ENCODE measurements around the gene KIF5A.
A peak's percentile ranks its signal among the peaks of the same experiment; 100 is the strongest.
"Not testable (repeated sequence)": the region's sequence is repeated elsewhere in the genome, so short reads cannot be mapped to it uniquely, and the experiment has no call there.

The KIF5A gene

DNA sequence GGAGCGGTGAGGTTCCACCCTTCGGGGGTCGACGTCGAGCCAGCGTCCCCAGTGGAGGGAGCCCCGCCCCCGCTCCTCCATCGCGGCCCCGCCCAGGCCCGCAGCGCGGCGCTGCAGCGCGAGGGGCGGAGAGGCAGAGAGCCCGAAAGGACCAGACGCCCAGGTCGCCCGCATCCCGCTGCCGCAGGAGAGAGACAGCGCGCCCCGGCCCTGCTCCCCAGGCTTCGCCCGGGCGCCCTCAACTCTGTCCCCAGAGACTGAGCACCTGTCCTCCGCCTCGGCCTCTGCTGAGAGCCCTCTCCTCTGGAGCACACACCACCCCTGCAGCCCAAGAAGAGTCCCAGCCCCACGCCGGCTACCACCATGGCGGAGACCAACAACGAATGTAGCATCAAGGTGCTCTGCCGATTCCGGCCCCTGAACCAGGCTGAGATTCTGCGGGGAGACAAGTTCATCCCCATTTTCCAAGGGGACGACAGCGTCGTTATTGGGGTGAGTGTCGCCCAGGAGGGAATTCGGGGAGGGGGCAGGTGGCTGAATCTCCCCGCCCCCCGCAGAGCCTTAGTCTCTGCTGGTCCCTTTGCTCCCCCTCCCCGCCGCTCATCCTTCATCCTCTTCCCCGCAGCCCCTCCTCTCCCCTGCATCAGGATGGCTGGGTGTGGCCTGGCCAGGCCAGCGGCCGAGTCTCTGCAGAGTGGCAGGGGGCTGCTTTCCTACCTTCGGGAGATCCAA, at the start of gene KIF5A:
TSS of gene KIF5A (plus strand) at position 136 of the 732 bp plus-strand sequence. CDS start at position 364, 228 bp downstream.
- peak; percentile 65 to 68 for DNase-seq

DNA sequence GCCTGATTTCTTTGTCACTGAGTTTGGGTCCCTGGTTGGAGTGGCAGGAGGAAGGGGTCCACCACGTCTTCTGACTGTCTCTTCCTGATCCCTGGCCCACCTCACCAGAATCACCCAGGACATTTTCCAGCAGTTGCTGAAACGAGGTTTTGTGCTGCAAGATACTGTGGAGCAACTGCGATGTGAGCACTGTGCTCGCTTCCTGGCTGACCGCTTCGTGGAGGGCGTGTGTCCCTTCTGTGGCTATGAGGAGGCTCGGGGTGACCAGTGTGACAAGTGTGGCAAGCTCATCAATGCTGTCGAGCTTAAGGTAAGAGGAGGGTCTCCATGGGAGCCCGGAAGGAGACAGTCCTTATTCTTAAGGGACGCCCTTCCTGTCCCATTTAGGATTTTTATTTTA, 49.6 kb upstream of the KIF5A start:
- DNase-seq: no peak

DNA sequence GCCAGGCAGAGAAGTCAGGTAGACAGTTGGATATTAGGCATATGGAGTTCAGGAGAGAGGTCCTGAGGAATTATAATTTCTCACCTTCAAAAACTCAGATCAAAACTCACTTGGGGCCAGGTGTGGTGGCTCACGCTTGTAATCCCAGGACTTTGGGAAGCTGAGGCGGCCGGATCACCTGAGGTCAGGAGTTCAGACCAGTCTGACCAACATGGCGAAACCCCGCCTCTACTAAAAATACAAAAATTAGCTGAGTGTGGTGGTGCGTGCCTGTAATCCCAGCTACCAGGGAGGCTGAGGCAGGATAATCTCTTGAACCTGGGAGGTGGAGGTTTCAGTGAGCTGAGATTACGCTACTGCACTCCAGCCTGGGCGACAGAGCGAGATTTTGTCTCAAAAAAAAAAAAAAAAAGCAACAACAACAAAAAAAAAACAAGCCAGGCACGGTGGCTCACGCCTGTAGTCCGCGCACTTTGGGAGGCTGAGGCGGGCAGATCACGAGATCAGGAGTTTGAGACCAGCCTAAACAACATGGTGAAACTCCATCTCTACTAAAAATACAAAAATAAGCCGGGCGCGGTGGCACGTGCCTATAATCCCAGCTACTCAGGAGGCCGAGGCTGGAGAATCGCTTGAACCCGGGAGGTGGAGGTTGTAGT, 47.4 kb upstream of the KIF5A start:
- not testable (repeated sequence) for DNase-seq

DNA sequence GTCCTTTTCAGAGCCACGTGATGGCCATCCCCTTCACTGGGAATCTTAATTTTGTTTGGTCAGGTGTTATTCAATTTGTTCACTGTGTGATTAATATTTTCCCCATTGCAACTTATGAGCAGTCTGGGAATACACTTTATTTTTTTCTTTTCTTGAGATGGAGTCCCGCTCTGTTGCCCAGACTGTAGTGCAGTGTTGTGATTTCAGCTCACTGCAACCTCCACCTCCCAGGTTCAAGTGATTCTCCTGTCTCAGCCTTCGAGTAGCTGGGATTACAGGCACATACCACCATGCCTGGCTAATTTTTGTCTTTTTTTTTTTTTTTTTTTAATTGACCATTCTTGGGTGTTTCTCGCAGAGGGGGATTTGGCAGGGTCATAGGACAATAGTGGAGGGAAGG, 43.3 kb upstream of the KIF5A start:
- not testable (repeated sequence) for DNase-seq

DNA sequence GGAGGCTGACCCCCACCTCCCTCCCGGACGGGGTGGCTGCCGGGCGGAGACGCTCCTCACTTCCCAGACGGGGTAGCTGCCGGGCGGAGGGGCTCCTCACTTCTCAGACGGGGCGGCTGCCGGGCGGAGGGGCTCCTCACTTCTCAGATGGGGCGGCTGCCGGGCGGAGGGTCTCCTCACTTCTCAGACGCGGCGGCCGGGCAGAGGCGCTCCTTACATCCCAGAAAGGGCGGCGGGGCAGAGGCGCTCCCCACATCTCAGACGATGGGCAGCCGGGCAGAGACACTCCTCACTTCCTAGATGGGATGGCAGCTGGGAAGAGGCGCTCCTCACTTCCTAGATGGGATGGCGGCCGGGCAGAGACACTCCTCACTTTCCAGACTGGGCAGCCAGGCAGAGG, 42.0 kb upstream of the KIF5A start:
- not testable (repeated sequence) for DNase-seq

DNA sequence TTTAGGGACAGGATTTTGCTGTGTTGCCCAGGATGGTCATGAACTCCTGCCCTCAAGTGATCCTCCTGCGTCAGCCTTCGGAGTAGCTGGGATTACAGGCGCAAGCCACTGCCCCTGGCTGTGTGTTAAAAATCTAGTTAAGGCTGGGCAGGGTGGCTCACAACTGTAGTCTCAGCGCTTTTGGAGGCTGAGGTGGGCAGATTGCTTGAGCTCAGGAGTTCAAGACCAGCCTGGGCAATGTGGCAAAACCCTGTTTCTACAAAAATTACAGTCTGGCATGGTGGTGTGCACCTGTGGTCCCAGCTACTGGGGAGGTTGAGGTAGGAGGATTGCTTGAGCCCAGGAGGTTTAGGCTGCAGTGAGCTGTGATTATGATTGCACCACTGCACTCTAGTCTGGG, 38.7 kb upstream of the KIF5A start:
- no peak for DNase-seq

DNA sequence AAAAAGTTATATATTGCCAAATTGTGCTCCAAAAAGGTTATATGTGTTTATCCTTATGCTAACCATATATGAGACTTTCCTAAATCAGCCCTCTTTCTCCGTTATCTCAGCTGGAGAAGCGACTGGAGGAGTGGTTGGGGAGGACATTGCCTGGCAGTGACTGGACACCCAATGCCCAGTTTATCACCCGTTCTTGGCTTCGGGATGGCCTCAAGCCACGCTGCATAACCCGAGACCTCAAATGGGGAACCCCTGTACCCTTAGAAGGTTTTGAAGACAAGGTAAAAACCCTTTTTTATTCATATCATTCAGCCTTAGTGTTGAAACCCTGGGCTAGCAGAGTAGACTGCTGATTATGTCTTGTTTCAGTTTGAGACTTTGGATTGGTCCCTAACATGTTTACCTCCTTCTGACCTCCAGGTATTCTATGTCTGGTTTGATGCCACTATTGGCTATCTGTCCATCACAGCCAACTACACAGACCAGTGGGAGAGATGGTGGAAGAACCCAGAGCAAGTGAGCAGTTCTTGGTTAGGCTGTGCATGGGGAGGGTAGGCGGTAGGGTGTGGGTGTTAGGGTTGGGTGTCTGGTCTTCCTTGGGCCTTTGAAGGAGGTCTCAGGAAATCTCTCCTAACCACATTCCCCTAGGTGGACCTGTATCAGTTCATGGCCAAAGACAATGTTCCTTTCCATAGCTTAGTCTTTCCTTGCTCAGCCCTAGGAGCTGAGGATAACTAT, 38.1 kb upstream of the KIF5A start:
- DNase-seq: no peak

DNA sequence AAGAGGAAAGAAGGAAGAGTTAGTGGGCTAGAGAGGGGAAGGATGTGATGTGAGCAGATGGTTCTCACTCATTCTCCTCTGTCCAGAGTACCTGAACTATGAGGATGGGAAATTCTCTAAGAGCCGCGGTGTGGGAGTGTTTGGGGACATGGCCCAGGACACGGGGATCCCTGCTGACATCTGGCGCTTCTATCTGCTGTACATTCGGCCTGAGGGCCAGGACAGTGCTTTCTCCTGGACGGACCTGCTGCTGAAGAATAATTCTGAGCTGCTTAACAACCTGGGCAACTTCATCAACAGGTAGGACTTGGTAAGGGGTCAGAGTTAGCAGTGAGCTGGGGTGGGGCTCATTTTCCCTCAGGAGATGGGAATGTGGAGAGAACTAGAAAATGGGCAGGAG, 37.2 kb upstream of the KIF5A start:
- no peak for DNase-seq

DNA sequence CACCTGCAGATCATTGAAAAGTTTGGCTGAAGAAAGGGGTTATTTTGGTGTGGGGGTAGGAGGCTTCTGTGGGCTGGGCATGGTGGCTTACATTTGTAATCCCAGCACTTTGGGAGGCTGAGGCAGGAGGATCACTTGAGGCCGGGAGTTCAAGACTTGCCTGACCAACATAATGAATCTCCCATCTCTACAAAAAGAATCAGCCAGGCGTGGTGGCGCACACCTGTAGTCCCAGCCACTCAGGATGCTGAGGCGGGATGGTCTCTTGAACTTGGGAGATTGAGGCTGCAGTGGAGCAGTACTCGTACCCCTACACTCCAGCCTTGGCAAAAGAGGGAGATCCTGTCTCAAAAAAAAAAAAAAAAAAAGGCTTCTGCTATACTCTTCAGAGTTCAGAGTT, 36.6 kb upstream of the KIF5A start:
- DNase-seq: no peak

DNA sequence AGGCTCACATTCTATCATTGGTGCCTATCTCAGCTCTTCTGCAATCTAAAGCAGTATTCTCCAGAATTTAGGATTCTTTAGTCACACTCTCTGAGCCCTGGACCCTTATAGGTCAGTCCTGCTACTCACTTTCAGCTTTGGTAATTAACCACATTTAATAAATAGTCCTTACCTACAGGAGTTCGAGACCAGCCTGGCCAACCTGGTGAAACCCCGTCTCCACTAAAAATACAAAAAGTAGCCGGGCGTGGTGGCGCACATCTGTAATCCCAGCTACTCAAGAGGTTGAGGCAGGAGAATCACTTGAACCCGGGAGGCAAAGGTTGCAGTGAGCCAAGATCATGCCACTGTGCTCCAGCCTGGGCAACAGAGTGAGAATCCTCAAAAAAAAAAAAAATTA, 36.2 kb upstream of the KIF5A start:
- DNase-seq: not testable (repeated sequence)

DNA sequence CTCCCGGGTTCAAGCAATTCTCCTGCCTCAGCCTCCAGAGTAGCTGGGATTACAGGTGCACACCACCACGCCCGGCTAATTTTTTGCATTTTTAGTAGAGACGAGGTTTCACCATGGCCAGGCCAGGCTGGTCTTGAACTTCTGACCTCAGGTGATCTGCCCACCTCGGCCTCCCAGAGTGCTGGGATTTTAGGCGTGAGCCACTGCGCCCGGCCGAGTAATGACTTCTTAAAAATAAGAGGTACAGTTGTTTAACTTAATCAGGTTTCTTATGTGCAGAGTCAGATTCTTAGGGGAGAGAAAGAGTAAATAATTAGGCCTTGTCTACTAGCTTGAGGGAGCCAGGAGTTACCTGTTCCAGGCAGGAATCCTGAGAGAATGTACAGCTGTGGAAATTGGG, 35.6 kb upstream of the KIF5A start:
- DNase-seq: not testable (repeated sequence)

DNA sequence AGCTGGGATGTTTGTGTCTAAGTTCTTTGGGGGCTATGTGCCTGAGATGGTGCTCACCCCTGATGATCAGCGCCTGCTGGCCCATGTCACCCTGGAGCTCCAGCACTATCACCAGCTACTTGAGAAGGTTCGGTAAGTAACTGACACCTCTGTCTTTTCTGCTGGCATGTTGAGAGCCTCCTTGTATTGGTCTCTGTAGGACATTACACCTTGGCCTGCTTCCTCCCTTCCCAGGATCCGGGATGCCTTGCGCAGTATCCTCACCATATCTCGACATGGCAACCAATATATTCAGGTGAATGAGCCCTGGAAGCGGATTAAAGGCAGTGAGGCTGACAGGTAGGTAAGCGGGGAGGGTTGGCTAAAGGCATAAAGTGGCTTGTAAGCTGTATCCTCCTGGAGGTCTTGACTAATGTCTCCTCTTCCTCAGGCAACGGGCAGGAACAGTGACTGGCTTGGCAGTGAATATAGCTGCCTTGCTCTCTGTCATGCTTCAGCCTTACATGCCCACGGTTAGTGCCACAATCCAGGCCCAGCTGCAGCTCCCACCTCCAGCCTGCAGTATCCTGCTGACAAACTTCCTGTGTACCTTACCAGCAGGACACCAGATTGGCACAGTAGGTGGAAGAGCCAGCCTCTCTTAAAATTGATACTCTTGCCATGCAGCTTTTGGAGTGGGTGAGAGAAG, 35.0 kb upstream of the KIF5A start:
- no peak for DNase-seq

DNA sequence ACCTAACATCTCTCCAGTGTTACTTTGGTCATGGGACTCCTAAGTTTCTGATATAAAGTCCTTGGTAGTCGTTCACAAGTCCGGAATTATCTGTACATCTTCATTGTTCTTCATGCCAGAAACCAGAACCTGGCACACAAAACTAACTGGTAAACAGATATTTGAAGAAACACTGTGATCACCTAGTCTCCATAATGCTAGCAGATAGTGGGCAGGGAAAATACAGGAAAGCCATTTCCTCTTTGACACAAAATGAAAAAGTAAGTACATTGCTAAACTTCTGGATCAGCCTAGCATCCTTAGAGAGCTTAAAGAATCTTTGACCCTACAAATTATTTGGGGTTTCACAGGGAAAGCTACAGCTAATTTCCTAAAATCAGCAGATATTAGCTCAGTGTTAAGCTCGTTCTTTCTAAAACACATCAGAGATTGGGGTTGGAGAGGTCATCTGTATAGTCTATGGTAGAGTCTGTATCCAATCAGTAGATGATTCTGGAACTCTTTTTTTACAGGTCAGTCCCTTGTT, 34.4 kb upstream of the KIF5A start:
- DNase-seq: no peak

DNA sequence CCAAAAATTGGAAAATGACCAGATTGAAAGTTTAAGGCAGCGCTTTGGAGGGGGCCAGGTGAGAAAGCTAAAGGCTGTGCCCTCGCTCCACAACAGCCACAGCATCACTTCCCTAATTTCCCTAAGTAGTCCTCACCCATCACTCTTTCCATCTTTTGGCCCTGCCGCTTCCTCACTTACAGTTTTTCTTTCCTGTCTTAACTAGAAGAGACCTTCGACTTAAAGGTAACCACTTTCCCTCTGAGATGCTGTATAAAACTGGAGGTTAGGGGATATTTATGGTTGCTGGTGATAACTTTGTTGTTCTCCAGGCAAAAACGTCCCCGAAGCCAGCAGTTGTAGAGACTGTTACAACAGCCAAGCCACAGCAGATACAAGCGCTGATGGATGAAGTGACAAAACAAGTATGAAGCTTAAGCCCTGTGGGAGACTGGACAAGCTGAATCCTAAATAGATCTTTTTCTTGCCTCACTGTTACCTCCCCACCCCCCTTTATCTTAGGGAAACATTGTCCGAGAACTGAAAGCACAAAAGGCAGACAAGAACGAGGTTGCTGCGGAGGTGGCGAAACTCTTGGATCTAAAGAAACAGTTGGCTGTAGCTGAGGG, 33.8 kb upstream of the KIF5A start:
- no peak for DNase-seq

DNA sequence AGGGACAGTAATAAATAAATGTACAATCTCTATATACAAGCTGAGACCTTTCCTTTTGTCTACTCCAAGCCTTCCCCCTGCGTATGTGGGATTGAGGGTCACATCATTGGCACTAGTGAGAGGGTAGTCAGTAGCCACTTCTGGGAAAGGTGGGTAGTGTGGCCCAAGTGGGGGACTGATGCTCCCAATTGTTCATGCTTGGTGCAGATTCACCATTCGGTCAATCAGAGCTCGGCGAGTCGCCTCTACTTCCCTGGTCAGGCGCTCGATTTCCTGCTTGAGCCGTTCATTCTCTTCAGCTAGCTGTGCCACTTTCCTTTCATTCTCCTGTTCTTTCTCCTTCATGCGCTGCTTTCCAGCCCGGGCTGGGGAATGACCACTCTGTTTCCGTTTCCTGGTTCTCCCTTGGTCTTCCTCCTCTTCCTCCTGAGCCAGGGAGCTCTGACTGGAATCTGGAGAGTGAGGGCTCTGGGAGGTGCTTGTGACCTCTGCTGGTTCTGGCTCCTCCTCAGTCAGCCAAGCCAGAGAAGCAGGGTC, 33.2 kb upstream of the KIF5A start:
- DNase-seq: no peak

DNA sequence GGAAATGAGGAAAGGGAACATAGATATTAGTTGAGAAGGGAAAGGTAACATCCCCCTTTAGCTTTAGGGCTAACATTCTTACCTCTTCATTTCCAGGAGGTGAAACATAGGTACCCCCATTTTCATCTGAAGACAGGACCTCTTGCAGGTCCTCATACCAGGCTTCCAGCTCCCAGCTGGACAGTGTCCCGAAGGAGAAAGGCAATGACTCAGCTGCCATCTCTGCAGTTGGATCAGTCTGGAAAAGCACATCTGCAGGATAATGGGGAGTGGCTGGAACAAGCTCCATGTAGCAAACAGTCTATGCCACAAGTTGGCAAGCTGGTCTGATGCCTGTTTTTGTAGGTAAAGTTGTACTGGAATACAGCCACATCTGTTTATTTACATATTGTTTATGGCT, 32.7 kb upstream of the KIF5A start:
- DNase-seq: no peak

DNA sequence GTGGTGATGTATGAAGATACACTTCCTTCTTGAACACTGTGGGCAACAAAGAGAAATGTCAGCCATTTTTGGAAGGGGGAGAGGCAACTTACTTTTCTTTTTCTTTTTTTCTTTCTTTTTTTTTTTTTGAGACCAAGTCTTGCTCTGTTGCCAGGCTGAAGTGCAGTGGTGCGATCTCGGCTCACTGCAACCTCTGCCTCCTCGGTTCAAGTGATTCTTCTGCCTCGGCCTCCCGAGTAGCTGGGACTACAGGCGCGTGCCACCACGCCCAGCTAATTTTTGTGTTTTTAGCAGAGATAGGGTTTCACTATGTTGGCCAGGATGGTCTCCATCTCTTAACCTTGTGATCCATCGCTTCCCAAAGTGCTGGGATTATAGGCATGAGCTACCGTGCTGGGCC, 32.1 kb upstream of the KIF5A start:
- DNase-seq: not testable (repeated sequence)

DNA sequence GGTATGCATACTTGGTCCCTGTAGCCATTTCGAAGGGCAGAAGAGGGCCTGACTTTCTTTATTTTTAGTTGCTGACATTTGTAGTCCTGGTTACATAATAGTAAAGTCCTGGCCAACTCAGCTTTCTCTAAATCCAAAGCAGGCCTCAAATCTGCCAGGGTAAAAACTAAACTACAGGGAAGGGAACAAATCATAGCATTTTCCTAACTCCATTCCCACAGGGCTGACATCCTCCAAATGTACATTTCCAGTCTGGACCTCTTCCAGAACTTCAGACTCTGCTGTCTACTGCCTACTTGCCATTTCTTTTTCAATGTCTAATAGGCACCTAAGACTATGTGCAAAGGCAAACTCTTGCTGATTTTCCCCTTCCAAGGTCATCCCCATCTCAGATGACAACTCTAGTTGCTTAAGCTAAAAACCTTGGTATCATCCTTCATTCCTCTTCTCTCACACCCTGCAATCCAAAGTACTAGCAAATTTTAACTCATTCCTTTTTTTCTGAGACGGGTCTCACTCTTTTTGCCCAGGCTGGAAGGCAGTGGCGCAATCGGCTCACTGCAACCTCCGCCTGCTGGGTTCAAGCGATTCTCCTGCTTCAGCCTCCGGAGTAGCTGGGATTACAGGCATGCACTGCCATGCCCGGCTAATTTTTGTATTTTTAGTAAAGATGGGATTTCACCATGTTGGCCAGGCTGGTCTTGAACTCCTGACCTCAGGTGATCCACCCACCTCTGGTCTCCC, 31.5 kb upstream of the KIF5A start:
- no peak for DNase-seq

DNA sequence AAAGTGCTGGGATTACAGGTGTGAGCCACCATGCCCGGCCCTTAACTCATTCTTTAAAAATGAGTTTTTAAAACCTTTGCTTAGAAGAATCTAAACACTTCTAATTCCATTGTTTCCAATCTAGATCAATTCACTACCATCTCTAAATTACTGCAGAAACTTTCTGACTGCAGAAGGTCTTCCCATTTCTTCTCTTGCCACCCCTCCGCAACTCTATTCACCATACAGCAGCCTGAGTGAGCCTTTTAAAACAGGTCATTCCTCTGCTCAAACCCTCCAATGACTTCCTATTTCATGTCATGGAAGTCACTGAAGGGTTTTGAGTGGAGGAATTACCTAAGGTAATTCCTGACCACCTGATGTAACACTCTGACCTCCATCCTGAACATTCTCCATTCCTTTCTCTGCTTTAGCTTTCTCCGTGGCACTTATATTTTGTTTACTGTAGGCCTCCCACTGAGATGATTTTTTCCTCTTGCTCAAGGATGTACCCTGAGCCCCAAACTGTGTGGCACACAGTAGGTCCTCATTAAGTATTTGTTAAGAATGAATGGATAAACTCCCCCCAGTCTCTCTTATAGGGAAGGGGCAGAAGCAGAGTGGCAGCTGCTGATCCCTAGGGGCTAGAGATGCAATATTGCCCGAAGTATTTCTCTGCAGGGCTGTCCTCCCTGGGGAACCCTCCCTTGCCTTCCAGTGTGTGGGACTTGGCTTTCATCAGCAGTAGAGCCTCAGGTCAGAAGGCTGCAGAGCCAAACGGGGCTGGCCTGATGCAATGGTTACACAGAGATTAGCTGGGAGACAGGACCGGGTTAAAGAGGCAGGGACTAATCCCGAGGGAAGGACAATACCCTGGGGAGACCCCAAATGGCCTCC, 30.7 kb upstream of the KIF5A start:
- DNase-seq: peak in 1 of 2 experiments; percentile 32

DNA sequence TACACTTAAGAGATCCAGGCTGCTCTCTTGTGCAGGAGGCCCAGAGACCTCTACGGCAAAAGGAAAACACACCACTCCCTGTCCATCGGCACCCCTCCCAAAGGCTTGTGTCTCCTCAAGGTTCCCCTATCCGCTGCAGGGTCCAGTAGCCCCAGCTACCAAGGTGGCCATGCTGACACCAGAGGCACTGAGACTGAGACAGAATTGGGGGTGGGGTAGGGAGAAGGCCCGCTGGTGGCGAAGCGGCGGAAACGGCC, 30.1 kb upstream of the KIF5A start:
- peak; percentile 36 to 43 for DNase-seq

All from activated CD4-positive, alpha-beta T cell treated with anti-CD3 and anti-CD28 coated beads, Interleukin-2, amount 50 U/mL, for 48 hours (primary cell).